ENCODE data around the gene USP8.

USP8 gene

GRCh38 chr15:50546566-50546965 is 122.4 kb downstream of the USP8 start, which contains the start of gene USP50:
USP50 (minus strand) TSS chr15:50546666; CDS start chr15:50546525, 141 bp downstream.
- Histone ChIP-seq H2AFZ (ENCODE audit: low read depth, low read length) (no peak within 1 kb of the TSS), H3K79me2 (ENCODE audit: low read length) (no peaks in the 10 kb centered on the region), H3K4me2 (ENCODE audit: low read length) (no peak within 1 kb of the TSS), H3K9ac (ENCODE audit: low read length) (no peak within 1 kb of the TSS), H4K20me1 (ENCODE audit: insufficient read depth, low read length) (no peaks in the 10 kb centered on the region), H3K9me3 (ENCODE audit: insufficient read depth, low read length) (no peaks in the 10 kb centered on the region), H3K27me3 (ENCODE audit: low read depth, low read length) (peaks cover 11% of the 10 kb centered on the region; the same call in 1 of the 2 replicates), H3K4me1 (ENCODE audit: low read length) (peaks cover 16% of the 10 kb centered on the region), H3K27ac (ENCODE audit: low read length) (no peak within 1 kb of the TSS), H3K36me3 (replicated peaks; ENCODE audit: low read depth, low read length) (no peaks in the 10 kb centered on the region), H3K4me3 (ENCODE audit: low read length) (no peak within 1 kb of the TSS)
- TF ChIP-seq CTCF (IDR thresholded peaks at IDR 0.05; ENCODE audit: low read depth, low read length) (no peak), EZH2phosphoT487 (IDR thresholded peaks at IDR 0.05; ENCODE audit: low read depth) (no peak)

GRCh38 chr15:50549326-50549725 is 125.1 kb downstream of the USP8 start:
- no peaks in the 10 kb centered on the region for H3K79me2 ChIP-seq (ENCODE audit: low read length)
- H2AFZ ChIP-seq (ENCODE audit: low read depth, low read length): no peak overlapping the region
- H3K4me2 ChIP-seq (ENCODE audit: low read length): no peak overlapping the region
- peaks cover 5% of the 10 kb centered on the region; the same call in 1 of the 2 replicates for H3K4me1 ChIP-seq (ENCODE audit: low read length)
- H3K4me3 ChIP-seq (ENCODE audit: low read length): no peak overlapping the region
- no peaks in the 10 kb centered on the region for H4K20me1 ChIP-seq (ENCODE audit: insufficient read depth, low read length)
- H3K9me3 ChIP-seq (ENCODE audit: insufficient read depth, low read length): no peaks in the 10 kb centered on the region
- no peak overlapping the region for H3K27ac ChIP-seq (ENCODE audit: low read length)
- H3K9ac ChIP-seq (ENCODE audit: low read length): no peak overlapping the region
- TF ChIP-seq CTCF (IDR thresholded peaks at IDR 0.05; ENCODE audit: low read depth, low read length) (no peak), EZH2phosphoT487 (IDR thresholded peaks at IDR 0.05; ENCODE audit: low read depth) (no peak)
- H3K27me3 ChIP-seq (ENCODE audit: low read depth, low read length): no peaks in the 10 kb centered on the region
- H3K36me3 ChIP-seq (replicated peaks; ENCODE audit: low read depth, low read length): peaks cover 1% of the 10 kb centered on the region

GRCh38 chr15:50552238-50552637 is 128.0 kb downstream of the USP8 start:
- H4K20me1 ChIP-seq (ENCODE audit: insufficient read depth, low read length): no peaks in the 10 kb centered on the region
- H3K27ac ChIP-seq (ENCODE audit: low read length): no peak overlapping the region
- H3K9ac ChIP-seq (ENCODE audit: low read length): no peak overlapping the region
- H2AFZ ChIP-seq (ENCODE audit: low read depth, low read length): no peak overlapping the region
- TF ChIP-seq CTCF (IDR thresholded peaks at IDR 0.05; ENCODE audit: low read depth, low read length) (no peak), EZH2phosphoT487 (IDR thresholded peaks at IDR 0.05; ENCODE audit: low read depth) (no peak)
- peaks cover 12% of the 10 kb centered on the region for H3K36me3 ChIP-seq (replicated peaks; ENCODE audit: low read depth, low read length)
- no peak overlapping the region for H3K4me2 ChIP-seq (ENCODE audit: low read length)
- no peaks in the 10 kb centered on the region for H3K9me3 ChIP-seq (ENCODE audit: insufficient read depth, low read length)
- H3K79me2 ChIP-seq (ENCODE audit: low read length): no peaks in the 10 kb centered on the region
- H3K27me3 ChIP-seq (ENCODE audit: low read depth, low read length): no peaks in the 10 kb centered on the region
- H3K4me3 ChIP-seq (ENCODE audit: low read length): no peak overlapping the region
- H3K4me1 ChIP-seq (ENCODE audit: low read length): no peaks in the 10 kb centered on the region

- Histone ChIP-seq H3K27me3 (ENCODE audit: low read depth, low read length) (no peaks in the 10 kb centered on the region), H3K9me3 (ENCODE audit: insufficient read depth, low read length) (no peaks in the 10 kb centered on the region), H3K4me2 (ENCODE audit: low read length) (no peak overlapping the region), H3K36me3 (replicated peaks; ENCODE audit: low read depth, low read length) (peaks cover 25% of the 10 kb centered on the region), H3K4me3 (ENCODE audit: low read length) (no peak overlapping the region), H3K27ac (ENCODE audit: low read length) (no peak overlapping the region), H3K4me1 (ENCODE audit: low read length) (no peaks in the 10 kb centered on the region), H4K20me1 (ENCODE audit: insufficient read depth, low read length) (no peaks in the 10 kb centered on the region), H2AFZ (ENCODE audit: low read depth, low read length) (no peak overlapping the region), H3K9ac (ENCODE audit: low read length) (no peak overlapping the region), H3K79me2 (ENCODE audit: low read length) (no peaks in the 10 kb centered on the region)
- TF ChIP-seq EZH2phosphoT487 (IDR thresholded peaks at IDR 0.05; ENCODE audit: low read depth): no peak
- TF ChIP-seq CTCF (IDR thresholded peaks at IDR 0.05; ENCODE audit: low read depth, low read length): no peak
These were observed 132.6 kb downstream of the USP8 start for GRCh38 chr15:50556642-50557371.
